Measurements from ENCODE around the gene CCDC6. TPM values are rescaled to one million over a fixed set of nuclear protein-coding genes. Genes with fewer than 3 reads are reported as not detected.

Gene CCDC6
- total and polyA plus RNA-seq, 2 of the 8 experiments (the other 6 are each of a cell fraction or from before 2014, with no cell fraction given), result 42.2 to 74.4 TPM

DNA sequence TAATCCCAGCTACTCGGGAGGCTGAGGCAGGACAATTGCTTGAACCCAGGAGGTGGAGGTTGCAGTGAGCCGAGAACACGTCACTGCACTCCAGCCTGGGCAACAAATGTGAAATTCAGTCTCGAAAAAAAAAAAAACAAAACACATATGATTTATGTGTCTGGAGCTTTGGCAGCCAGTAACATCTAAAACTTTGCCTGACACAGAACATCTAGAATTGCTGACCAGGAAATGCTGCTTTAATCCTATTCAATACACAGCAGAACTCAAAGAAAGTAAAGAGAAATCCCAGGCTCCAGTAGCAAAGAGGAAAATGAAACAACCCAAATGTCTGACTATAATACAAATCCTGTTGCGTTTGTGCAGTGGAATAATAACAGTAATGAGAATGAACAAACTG is 4.5 kb upstream of the CCDC6 start (continued):
- no peak for TF ChIP-seq BCL11A (IDR thresholded peaks at IDR 0.05; ENCODE audit: low read depth in 2 of 2, low read length in 2 of 2)
- no peak for TF ChIP-seq GABPA (IDR thresholded peaks at IDR 0.05; ENCODE audit: borderline replicate concordance, insufficient read depth, low read length)
- TF ChIP-seq SAP30 (IDR thresholded peaks at IDR 0.05; ENCODE audit: insufficient read depth, insufficient replicate concordance, low read length), result no peak
- TF ChIP-seq SUZ12 (IDR thresholded peaks at IDR 0.05; ENCODE audit: low read length), result no peak

Data from H1 (cell line).